ENCODE measurements around the gene HESX1.

- TF ChIP-seq, protein P1, sequence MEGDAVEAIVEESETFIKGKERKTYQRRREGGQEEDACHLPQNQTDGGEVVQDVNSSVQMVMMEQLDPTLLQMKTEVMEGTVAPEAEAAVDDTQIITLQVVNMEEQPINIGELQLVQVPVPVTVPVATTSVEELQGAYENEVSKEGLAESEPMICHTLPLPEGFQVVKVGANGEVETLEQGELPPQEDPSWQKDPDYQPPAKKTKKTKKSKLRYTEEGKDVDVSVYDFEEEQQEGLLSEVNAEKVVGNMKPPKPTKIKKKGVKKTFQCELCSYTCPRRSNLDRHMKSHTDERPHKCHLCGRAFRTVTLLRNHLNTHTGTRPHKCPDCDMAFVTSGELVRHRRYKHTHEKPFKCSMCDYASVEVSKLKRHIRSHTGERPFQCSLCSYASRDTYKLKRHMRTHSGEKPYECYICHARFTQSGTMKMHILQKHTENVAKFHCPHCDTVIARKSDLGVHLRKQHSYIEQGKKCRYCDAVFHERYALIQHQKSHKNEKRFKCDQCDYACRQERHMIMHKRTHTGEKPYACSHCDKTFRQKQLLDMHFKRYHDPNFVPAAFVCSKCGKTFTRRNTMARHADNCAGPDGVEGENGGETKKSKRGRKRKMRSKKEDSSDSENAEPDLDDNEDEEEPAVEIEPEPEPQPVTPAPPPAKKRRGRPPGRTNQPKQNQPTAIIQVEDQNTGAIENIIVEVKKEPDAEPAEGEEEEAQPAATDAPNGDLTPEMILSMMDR (IDR thresholded peaks at IDR 0.05; ENCODE audit: low read depth, low read length, poor library complexity, severe bottlenecking): no peak
- no peak for TF ChIP-seq EZH2phosphoT487 (IDR thresholded peaks at IDR 0.05; ENCODE audit: borderline replicate concordance, low read length)
These were observed 47.3 kb downstream of the HESX1 start for GRCh38 chr3:57152151-57153143.
